ENCODE data around the gene NR1I3.

NR1I3 gene

DNA sequence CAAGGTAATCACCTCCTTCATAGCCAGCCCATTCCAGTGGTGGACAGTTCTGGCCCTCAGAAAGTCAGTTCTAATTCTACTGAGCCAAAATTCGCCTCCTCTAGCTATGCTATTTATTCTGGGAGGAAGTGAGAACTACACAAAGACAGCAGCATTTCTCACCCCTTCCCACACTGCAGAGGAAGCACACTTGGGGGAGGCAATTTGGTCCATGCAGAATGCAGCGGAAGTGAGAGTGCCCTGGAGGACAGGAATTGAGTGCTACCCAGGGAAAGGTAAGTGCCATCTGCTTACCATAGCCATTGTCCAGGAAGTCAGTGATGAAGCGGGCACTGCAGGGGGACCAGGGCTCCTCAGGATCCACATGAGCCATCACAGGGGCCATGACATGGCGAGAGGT lies 42.8 kb downstream of the NR1I3 start:
- no peak for DNase-seq (ENCODE audit: low spot score)

DNA sequence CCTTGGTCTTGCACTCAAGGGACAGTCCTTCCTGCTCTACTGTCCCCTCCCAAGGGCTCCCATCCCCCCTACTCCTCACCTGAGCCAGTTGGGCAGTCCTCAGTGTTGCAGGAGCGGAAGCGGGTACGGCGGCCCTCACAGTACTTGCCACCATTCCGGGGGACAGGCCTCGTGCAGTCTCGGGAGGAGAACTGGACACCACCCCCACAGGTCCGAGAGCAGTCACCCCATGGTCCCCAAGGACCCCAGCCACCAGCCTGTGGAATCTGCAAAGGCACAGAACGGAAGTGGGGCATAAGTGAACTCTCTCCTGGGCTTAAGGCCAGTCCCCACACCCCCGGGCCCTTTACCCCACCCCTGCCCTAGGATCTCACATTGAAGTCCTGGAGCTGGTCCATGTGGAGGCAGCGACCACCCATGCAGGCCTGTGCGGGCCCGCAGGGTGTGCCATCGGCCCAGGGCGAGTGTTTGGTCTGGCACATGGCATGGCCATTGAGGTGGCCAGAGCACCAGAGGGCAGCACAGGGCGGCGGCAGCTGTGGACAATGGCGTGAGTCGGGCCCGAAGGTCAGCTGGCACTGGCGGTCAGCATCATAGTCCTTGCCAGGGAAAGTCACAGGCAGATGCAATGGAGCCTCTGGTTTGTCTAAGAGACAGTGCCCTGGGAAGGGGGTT lies 44.3 kb downstream of the NR1I3 start:
- no peak for DNase-seq (ENCODE audit: low spot score)

DNA sequence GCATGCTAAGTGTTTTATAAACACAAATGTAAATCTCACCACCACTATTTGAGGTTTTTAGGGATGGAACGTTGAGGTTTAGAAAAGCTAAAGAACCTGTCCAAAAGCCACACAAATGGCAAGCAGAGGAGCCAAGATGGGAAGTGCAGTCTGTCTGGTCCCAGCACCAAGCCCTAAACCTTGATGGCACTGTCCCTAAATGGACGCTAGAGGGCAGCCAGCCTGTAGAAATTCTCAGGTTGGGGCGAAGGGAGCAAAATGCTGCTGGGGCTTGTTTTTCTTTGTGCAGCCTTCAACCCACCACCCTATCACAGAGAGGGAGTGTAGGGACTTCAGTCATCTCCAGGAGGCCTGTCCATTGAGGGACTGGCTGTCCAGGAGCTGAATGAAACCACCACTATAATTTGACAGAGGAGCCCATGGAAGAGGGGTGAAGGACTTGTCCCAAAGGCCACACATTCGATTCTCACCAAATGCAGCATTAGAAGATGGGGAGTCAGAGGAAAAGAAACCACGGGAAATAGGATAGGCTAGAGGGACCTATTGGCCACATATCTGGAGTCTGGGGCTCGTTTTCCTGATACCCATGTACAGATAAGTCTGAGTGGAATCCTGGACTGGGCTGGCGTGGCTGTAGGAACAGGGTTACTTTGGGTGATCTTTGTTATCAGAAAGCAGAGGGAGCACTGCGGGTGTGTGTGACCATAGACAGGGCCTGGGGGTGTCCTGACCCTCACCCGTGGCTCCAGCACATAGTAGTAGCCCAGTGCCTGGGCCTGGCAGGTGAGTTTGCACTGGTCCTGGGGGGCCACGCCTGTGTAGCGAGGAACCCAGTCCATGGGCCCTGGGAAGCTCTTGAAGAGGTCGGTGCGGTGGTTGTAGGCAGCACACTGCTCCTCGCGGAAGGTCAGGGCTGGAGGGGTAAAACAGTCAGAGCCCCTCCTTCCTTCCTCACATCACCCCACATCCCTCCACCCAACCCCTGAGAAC lies 45.2 kb downstream of the NR1I3 start:
- peak; percentile 78 for DNase-seq (ENCODE audit: low spot score)

DNA sequence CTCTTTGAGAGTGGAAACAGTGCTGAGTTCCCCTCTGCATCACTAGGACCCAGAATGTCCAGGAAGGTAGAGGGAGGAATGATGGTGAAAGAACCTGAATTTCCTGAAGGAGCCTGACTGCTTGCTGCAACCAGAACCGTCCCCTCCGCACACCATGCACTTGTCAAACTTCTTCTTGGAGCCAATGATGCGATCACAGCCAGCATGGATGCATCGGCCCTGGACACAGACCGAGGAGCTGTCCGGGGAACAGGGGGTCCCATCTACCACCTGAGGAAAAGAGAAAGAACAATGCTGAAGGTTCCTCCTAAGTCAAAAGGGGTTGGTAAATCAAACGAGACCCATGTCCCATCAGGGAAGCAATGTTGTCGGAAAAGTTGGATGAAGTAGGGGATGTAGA lies 46.0 kb downstream of the NR1I3 start:
- no peak for DNase-seq (ENCODE audit: low spot score)

DNA sequence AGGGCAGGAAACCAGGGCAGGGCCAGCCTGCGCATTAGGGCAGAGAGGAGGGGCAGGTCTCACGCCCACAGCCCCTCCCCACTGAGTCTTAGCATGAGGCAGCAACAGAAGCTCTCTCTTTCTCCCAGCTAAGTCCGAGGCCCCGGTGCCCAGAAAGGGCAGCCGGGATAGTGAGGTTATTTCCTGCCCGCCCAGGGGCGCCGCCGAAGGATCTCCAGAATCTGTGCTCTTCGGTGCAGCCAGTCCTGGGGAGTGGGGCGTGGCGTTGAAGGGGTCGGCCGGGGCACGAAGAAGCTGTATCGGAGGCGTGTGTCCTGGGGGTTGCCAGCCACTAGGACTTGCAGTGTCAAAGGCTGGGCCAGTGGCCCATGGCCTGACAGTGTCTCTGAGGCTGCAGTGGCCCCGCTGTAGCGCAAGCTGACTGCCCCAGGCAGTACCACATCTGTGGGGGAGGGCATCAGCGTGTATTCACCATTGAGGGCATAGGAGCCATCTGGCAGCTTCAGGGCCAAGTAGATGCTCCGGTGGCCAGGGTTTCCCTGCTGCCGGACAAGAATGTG lies 47.0 kb downstream of the NR1I3 start:
- DNase-seq (ENCODE audit: low spot score): no peak

DNA sequence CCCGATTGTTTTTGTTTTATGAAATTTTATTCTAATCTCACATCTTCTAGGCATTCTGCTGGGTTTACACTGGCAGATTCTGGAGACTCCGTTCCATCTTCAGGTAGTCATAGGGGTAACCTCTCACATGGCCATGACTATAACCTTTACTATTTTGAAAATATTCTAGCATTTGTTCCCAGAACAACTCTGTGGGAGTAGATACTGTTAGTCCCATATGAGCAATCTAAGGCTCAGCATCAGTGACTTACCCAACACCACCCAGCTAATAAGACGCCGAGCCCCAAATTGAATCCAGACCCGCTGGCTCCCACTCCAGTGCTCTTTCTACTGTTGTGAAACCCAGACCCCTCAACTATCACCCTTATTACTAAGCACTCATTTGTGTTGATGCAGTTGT lies 49.0 kb downstream of the NR1I3 start:
- DNase-seq (ENCODE audit: low spot score): no peak

- DNase-seq (ENCODE audit: low spot score): no peak
Observed at GRCh38 chr1:161188381-161188780, 49.6 kb downstream of the NR1I3 start.

- no peak for DNase-seq (ENCODE audit: low spot score)
Observed at GRCh38 chr1:161187311-161187710, 50.7 kb downstream of the NR1I3 start.

GRCh38 chr1:161185732-161186311 lies 52.2 kb downstream of the NR1I3 start:
- no peak for DNase-seq (ENCODE audit: low spot score)

DNA sequence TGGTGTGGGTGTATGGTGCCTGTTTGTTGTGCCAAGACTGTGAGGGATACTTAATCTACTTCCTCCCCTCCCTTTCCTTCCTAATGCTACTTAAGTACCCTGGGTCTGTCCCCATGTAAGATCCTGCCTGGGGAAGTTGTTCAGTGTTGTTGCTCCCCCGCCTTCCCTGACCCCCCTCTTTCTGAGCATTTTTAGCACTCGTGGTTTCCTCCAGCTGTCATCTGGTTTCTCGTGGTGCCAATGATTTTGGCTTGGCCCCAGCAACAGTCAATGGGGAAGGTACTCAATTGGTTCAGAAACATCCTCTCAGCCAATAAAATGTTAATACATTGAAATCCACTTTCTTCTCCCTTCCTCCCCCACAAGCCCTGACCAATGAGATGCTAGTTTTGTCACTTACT lies 52.7 kb downstream of the NR1I3 start:
- no peak for DNase-seq (ENCODE audit: low spot score)

DNA sequence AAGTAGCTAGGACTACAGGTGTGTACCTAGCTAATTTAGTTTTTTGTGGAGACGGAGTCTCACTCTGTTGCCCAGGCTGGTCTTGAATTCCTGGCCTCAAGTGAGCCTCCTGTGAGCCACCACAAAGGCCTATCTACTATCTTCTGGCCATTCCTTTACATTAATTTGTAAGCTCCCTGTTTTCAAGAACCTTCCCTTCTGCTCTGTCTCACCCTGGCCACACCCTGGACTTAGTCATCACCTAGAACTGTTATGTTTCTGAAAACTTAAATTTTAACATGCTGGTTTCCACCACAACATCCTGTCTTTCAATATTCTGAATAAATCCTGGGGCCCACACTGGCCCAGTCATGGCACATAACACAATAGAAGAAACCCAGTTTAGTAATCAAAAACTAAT lies 55.8 kb downstream of the NR1I3 start:
- DNase-seq (ENCODE audit: low spot score): peak; percentile 39

DNA sequence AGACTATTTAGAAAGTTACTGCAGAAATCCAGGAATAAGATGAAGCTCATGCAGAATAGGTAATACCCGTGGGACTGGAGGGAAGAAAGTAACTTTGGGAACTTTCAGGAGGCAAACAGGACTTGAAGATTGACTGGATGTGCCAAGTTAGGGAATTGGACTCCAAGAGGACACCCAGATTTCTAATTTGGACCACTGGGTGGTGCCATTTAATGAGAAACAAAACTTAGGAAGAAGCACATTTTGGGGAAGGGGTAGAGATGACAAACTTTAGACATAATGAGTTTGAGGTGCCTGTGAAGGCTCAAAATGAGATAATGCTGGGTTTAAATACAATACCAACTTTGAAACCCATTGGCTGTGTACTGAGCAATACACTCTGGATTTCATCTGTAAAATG lies 57.4 kb downstream of the NR1I3 start:
- DNase-seq (ENCODE audit: low spot score): no peak

GRCh38 chr1:161179698-161180097 lies 58.3 kb downstream of the NR1I3 start:
- no peak for DNase-seq (ENCODE audit: low spot score)

All from RKO (cell line).